ENCODE measurements around the gene ELFN2.

The ELFN2 gene

GRCh38 chr22:37426706-37427134, 559 bp downstream of the ELFN2 start:
- no peak for TF ChIP-seq FOXP2 (optimal IDR thresholded peaks at IDR 0.05; ENCODE audit: borderline replicate concordance, extremely low read depth, extremely low read length, insufficient read depth)
- TF ChIP-seq REST (IDR thresholded peaks at IDR 0.05; ENCODE audit: insufficient read depth in 1 of 2, low read depth in 2 of 2, low read length in 2 of 2), result no peak

DNA sequence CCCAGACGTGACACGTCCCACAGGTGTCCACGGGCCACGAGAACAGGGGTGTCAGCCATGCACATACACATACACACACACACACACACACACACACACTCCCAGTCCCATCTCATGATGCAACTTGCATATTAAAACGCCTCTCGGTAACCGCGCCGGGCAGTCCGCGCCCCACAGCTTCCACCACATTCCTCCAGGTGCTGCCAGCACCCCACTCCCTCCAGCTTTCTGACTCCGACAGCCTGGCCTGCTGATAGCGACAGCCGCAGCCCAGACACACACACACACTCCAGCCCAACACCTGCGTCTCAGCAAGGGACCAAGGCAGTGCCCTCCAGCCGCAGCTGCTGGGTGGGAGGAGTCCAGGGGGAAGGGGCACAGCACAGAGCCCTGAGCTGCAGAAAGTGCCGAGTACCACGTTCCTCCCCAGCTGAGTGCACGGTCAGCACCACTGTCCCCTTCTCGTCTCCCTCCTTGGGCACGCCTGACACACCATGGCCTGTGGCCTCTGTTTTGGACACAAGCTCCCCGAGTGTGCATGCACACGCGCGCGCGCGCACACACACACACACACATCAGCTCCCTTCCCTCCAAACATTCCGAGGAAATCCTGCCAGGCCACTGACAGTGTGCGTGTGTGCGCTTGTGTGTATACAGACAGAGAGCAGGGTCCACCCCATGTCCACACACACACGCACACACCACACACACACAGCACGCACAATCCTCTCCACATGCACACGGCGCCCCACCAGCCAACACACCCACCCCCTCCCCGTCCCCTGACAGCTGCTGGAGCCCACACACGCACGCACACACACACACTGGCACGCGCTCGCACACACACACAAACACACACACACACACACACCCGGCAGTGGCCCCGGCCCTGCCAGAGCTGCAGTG, 1.2 kb downstream of the ELFN2 start:
- no peak for TF ChIP-seq SIN3A (IDR thresholded peaks at IDR 0.05; ENCODE audit: borderline replicate concordance, insufficient read depth, low read length)
- no peak for TF ChIP-seq POLR2AphosphoS5 (IDR thresholded peaks at IDR 0.05; ENCODE audit: low read depth, low read length)
- TF ChIP-seq FOXP2 (optimal IDR thresholded peaks at IDR 0.05; ENCODE audit: borderline replicate concordance, extremely low read depth, extremely low read length, insufficient read depth), result no peak
- no peak for TF ChIP-seq TAF1 (IDR thresholded peaks at IDR 0.05; ENCODE audit: borderline replicate concordance, insufficient read depth, low read length)
- TF ChIP-seq REST (IDR thresholded peaks at IDR 0.05; ENCODE audit: insufficient read depth in 1 of 2, low read depth in 2 of 2, low read length in 2 of 2), result no peak

DNA sequence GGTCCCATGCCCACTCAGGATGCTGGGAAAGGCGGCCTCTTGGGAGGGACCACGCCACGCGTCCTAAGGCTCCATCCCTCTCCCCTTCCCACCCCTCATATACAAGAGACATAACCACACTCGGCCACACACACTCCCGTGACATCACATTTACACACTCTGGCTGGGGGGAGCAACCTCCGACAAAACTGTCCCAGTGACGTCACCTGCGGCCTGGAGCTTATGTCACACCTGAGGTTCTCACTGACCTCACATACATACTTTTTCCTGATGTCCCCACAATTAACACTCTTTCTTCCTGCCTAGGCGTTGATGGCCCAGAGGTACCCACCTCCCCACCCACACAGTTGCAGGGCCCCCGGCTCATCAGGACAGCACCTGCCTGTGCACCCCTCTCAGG, 1.9 kb downstream of the ELFN2 start:
- TF ChIP-seq FOXP2 (optimal IDR thresholded peaks at IDR 0.05; ENCODE audit: borderline replicate concordance, extremely low read depth, extremely low read length, insufficient read depth) (no peak), REST (IDR thresholded peaks at IDR 0.05; ENCODE audit: insufficient read depth in 1 of 2, low read depth in 2 of 2, low read length in 2 of 2) (no peak), SIN3A (IDR thresholded peaks at IDR 0.05; ENCODE audit: borderline replicate concordance, insufficient read depth, low read length) (no peak), POLR2AphosphoS5 (IDR thresholded peaks at IDR 0.05; ENCODE audit: low read depth, low read length) (no peak), TAF1 (IDR thresholded peaks at IDR 0.05; ENCODE audit: borderline replicate concordance, insufficient read depth, low read length) (no peak)

DNA sequence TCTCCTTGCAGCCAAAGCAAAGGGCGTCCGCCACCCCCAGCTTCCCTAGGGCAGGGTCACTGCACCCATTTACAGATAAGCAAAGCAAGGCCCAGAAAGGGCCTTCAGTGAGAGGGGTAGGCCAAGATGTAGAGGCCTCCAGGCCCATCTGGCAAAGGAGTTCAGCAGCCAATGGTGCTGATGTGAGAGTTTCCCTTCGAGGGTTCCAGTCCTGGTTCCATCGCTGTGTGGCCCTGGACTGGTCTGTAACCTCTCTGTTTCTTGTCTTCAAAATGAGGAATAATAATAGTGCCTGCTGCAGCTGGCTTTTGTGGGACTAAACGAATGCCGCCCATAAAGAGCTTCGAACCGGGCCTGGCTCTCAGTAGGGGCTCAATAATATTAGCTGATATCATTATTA, 4.0 kb downstream of the ELFN2 start:
- TF ChIP-seq FOXP2 (optimal IDR thresholded peaks at IDR 0.05; ENCODE audit: borderline replicate concordance, extremely low read depth, extremely low read length, insufficient read depth) (no peak), POLR2AphosphoS5 (IDR thresholded peaks at IDR 0.05; ENCODE audit: low read depth, low read length) (no peak), TAF1 (IDR thresholded peaks at IDR 0.05; ENCODE audit: borderline replicate concordance, insufficient read depth, low read length) (no peak), REST (IDR thresholded peaks at IDR 0.05; ENCODE audit: insufficient read depth in 1 of 2, low read depth in 2 of 2, low read length in 2 of 2) (no peak), SIN3A (IDR thresholded peaks at IDR 0.05; ENCODE audit: borderline replicate concordance, insufficient read depth, low read length) (no peak)

Measured in PFSK-1 (cell line).